HUES48 (cell line): ENCODE data around the gene TRIM24.
A peak's percentile ranks its signal among the peaks of the same experiment; 100 is the strongest.
"Not testable (repeated sequence)": the region's sequence is repeated elsewhere in the genome, so short reads cannot be mapped to it uniquely, and the experiment has no call there.

Experiments used
- H3K27ac ChIP-seq: one replicate; pipeline ENCODE4 v1.7.0; 2013; ENCODE audit warnings: low read depth, low read length, inconsistent platforms
- H3K27me3 ChIP-seq: 2 replicates; pipeline ENCODE4 v1.6.1; 2013; ENCODE audit warnings: mild to moderate bottlenecking, low read length; ENCODE audit not compliant: control insufficient read depth, insufficient read depth
- H3K36me3 ChIP-seq: 2 replicates; pipeline ENCODE4 v1.6.1; 2013; ENCODE audit warnings: low read length; ENCODE audit not compliant: control insufficient read depth, insufficient read depth
- H3K4me1 ChIP-seq: 2 replicates; pipeline ENCODE4 v1.6.1; 2013; ENCODE audit warnings: mild to moderate bottlenecking, low read length; ENCODE audit not compliant: control insufficient read depth, insufficient read depth
- H3K4me3 ChIP-seq: 2 replicates; pipeline ENCODE4 v1.5.1; 2013; ENCODE audit warnings: mild to moderate bottlenecking, low read depth, low read length
- H3K9ac ChIP-seq: 2 replicates; pipeline ENCODE4 v1.6.1; 2013; ENCODE audit warnings: mild to moderate bottlenecking, low read depth, low read length, moderate library complexity
- H3K9me3 ChIP-seq: 2 replicates; pipeline ENCODE4 v1.6.1; 2013; ENCODE audit warnings: low read length; ENCODE audit not compliant: control insufficient read depth, insufficient read depth

TRIM24 gene

DNA sequence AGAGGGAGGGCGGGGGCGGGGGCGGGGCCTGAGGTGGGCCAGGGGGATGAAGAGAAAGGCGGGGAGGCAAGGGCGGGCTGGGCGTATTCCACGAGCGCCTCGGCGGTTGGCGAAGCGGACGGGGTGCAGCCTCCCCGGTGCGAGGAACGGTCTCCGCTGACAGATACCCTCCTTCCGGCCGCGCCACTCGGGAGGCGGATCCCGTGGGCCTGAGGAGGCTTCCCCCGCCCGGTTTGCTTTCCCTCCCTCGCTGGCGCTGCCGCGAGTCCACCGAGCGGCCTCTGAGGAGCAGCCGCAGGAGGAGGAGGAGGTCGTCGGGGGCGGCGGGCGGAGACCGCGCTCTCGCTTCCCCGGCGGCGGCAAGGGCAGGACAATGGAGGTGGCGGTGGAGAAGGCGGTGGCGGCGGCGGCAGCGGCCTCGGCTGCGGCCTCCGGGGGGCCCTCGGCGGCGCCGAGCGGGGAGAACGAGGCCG lies at the start of gene TRIM24:
TRIM24 (plus strand) TSS at position 84 of the 473 bp plus-strand sequence; CDS start at position 374, 290 bp downstream.
- peak within 1 kb of the TSS; percentile 100 for H3K4me3 ChIP-seq
- H3K27ac ChIP-seq: peak within 1 kb of the TSS; percentile 92
- H3K4me1 ChIP-seq: peaks cover 24% of the 10 kb centered on the region
- peaks cover 28% of the 10 kb centered on the region for H3K36me3 ChIP-seq
- H3K27me3 ChIP-seq: no peaks in the 10 kb centered on the region
- H3K9me3 ChIP-seq: no peaks in the 10 kb centered on the region
- peak within 1 kb of the TSS; percentile 91 for H3K9ac ChIP-seq

DNA sequence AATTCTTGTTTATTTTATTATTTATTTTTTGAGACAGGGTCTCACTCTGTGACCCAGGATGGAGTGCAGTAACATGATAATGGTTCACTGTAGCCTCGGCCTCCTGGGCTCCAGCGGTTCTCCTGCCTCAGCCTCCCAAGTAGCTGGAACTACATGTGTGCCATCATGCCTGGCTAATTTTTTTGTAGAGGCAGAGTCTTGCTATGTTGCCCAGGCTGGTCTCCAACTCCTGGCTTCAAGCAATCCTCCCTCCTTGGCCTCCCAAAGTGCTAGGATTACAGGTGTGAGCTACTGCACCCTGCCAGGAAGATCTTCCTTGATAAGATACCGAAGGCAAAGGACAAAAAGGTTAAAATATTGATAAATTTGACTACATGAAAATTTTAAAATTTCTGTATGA lies 48.0 kb upstream of the TRIM24 start:
- H3K36me3 ChIP-seq, H3K4me1 ChIP-seq, H3K27ac ChIP-seq, H3K9ac ChIP-seq, H3K9me3 ChIP-seq, H3K4me3 ChIP-seq, H3K27me3 ChIP-seq: not testable (repeated sequence)

GRCh38 chr7:138412921-138413320 lies 47.1 kb upstream of the TRIM24 start:
- not testable (repeated sequence) for H3K27me3 ChIP-seq, H3K9ac ChIP-seq, H3K4me1 ChIP-seq

DNA sequence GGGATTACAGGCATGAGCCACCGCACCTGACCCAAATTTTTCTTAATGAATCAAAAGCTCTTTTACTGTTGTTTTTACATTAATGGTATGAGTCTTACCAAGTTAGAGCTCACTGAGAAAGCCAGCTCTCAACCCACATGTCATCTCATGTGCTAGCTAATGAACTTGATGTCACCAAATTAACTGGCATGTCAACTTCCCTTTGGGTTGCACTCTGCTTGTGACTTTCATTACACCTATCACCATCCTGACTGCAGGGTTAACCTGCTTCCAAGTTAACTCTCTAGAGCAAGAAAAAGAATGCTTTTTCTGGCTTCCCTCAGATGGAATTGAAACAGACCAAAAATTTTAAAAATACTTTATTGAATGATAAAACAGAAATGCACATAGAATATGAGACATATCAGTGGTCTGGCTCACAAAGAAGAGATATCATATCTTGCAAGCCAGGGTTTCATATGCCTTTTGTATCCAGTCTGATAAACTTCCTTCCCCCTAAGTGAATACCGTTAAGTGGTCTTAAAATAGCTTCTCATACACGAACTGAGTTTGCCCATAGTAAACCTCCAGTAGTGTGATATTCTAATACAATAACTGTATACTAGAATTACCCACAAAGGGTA lies 42.9 kb upstream of the TRIM24 start:
- Histone ChIP-seq H3K36me3 (no peaks in the 10 kb centered on the region), H3K4me3 (no peak overlapping the region), H3K4me1 (no peaks in the 10 kb centered on the region), H3K9ac (no peak overlapping the region), H3K9me3 (no peaks in the 10 kb centered on the region), H3K27ac (no peak overlapping the region), H3K27me3 (no peaks in the 10 kb centered on the region)

More at GRCh38 chr7:138412921-138413320, 47.1 kb upstream of the TRIM24 start:
- not testable (repeated sequence) for H3K27ac ChIP-seq, H3K9me3 ChIP-seq, H3K4me3 ChIP-seq, H3K36me3 ChIP-seq

DNA sequence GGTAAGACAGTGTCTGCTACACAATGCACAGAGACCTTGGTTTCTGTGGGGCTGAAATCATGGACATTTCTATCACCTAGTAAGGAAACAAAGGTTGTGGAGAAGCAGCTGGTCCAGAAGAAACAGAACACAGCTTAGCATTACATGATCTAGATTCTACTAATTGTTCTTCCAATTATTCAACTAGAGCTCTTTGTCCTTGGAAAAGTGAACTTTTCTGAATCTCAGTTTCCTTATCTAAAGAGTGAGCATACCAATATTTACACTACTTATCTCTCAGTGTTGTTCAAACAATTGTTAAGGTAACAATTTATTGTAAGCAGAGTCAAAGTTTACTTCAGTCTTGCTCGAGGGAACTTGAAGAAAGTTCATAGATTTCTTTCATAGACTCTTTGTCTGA lies 42.3 kb upstream of the TRIM24 start:
- Histone ChIP-seq H3K27ac (no peak overlapping the region), H3K4me3 (no peak overlapping the region), H3K9ac (no peak overlapping the region), H3K27me3 (no peaks in the 10 kb centered on the region), H3K4me1 (no peaks in the 10 kb centered on the region), H3K9me3 (no peaks in the 10 kb centered on the region), H3K36me3 (no peaks in the 10 kb centered on the region)

GRCh38 chr7:138418403-138418802 lies 41.7 kb upstream of the TRIM24 start:
- H3K36me3 ChIP-seq, H3K9me3 ChIP-seq, H3K27me3 ChIP-seq, H3K4me1 ChIP-seq, H3K27ac ChIP-seq, H3K9ac ChIP-seq, H3K4me3 ChIP-seq: not testable (repeated sequence)

DNA sequence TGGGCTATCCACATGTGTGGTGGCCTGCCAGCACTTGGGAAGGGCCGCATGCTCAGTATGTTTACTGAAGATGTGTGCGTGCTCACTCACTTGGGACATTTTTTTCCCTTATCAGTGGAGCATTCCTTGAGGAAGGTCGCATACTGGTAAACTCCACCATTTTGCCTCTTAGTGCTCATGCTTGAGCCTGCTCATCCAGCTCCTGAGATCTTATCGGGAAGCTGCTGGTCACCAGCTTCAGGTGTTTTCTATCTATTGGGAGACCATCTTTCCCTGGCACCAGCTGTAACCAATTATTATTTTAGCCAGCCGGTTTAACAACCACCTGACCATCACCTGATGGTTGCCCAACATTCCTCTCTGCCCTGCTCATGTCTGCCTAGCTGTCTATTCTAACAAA lies 35.0 kb upstream of the TRIM24 start:
- no peaks in the 10 kb centered on the region for H3K27me3 ChIP-seq
- peaks cover 41% of the 10 kb centered on the region for H3K9me3 ChIP-seq
- H3K9ac ChIP-seq: no peak overlapping the region
- H3K4me3 ChIP-seq: no peak overlapping the region
- H3K4me1 ChIP-seq: no peaks in the 10 kb centered on the region
- no peaks in the 10 kb centered on the region for H3K36me3 ChIP-seq
- H3K27ac ChIP-seq: no peak overlapping the region

DNA sequence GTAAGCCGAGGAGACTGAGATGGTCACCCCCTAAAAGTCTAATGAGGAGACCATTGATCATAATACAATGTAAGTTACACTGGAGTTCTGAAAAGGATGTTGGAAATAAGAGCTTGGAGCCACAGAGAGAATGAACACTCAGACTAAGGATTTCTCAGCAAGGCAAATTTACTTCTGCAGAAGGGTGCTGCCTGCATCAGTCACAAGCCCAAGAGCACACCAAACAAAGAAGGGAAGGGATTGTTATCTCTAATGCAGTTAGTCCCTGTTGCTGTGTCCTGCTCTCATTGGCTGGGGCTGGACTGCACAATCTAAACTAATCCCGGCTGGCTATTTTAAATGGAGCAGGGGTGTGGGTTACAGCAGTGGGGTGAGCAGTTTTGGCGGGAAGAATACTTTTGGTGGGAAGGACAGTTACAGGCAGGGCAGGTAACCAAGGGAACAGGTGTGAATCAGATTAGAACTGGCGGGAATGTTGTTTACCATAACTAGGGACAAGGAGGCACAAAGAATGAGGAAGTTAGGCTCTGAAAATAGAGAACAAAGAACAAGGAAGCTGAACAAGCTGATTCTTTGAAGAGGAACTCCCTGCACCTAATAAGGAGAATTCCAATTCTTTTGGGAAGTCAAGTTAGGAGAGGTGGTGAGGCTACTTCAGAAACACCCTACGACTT lies 30.3 kb upstream of the TRIM24 start:
- no peak overlapping the region for H3K27ac ChIP-seq
- H3K4me1 ChIP-seq: peaks cover 11% of the 10 kb centered on the region
- H3K4me3 ChIP-seq: no peak overlapping the region
- no peaks in the 10 kb centered on the region for H3K27me3 ChIP-seq
- no peaks in the 10 kb centered on the region for H3K36me3 ChIP-seq
- no peak overlapping the region for H3K9ac ChIP-seq
- H3K9me3 ChIP-seq: peaks cover 68% of the 10 kb centered on the region

DNA sequence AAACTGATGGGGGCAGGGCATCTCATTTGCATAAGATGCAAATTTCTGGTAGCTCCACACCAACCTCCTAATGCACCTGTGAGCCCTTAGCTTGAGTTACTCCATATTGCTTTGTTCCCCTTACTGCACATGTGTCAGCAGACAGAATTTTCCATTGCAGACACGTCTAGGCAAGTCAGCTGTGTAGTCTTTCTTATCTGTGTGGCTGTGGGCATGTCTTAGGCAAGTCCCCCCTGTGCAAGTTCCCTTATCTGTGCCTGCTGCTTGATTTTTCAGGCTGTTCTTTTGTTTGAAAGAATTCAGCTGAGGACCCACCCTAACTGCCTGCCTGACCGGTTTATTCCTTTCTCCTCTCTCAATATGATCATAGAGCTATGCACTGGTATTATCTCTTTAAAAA lies 28.5 kb upstream of the TRIM24 start:
- no peak overlapping the region for H3K9ac ChIP-seq
- H3K9me3 ChIP-seq: peaks cover 66% of the 10 kb centered on the region
- peaks cover 19% of the 10 kb centered on the region for H3K4me1 ChIP-seq
- H3K36me3 ChIP-seq: no peaks in the 10 kb centered on the region
- no peak overlapping the region for H3K4me3 ChIP-seq
- no peaks in the 10 kb centered on the region for H3K27me3 ChIP-seq
- H3K27ac ChIP-seq: no peak overlapping the region

- Histone ChIP-seq H3K4me1 (peaks cover 19% of the 10 kb centered on the region), H3K9me3 (peaks cover 50% of the 10 kb centered on the region), H3K36me3 (no peaks in the 10 kb centered on the region), H3K9ac (no peak overlapping the region), H3K27me3 (no peaks in the 10 kb centered on the region), H3K27ac (peak overlapping the region; percentile 86), H3K4me3 (no peak overlapping the region)
These were observed 26.2 kb upstream of the TRIM24 start for GRCh38 chr7:138433583-138434443.

- no peaks in the 10 kb centered on the region for H3K36me3 ChIP-seq
- H3K27me3 ChIP-seq: no peaks in the 10 kb centered on the region
- no peak overlapping the region for H3K9ac ChIP-seq
- H3K4me1 ChIP-seq: peaks cover 19% of the 10 kb centered on the region
- H3K4me3 ChIP-seq: no peak overlapping the region
- peak overlapping the region; percentile 86 for H3K27ac ChIP-seq
- H3K9me3 ChIP-seq: peaks cover 43% of the 10 kb centered on the region
These were observed 25.5 kb upstream of the TRIM24 start for GRCh38 chr7:138434597-138435019.
